ENCODE measurements around the gene TRAF1. TPM values are rescaled to one million over a fixed set of nuclear protein-coding genes. Genes with fewer than 3 reads are reported as not detected.

TRAF1 gene
- total and polyA plus RNA-seq, 10 of the 15 experiments (the other 5 are each of a cell fraction or from before 2014, with no cell fraction given) = 13.8 to 163 (median 128) TPM

- TF ChIP-seq ELK1 (IDR thresholded peaks at IDR 0.05; ENCODE audit: low read depth, low read length) (no peak), ZNF384 (IDR thresholded peaks at IDR 0.05; ENCODE audit: borderline replicate concordance, low read depth, low read length) (no peak), TCF12 (IDR thresholded peaks at IDR 0.05; ENCODE audit: low read depth, low read length) (no peak), SMARCA5 (IDR thresholded peaks at IDR 0.05) (peak; percentile 87), CBX5 (IDR thresholded peaks at IDR 0.05; ENCODE audit: low read depth) (no peak), SREBF1 (IDR thresholded peaks at IDR 0.05; ENCODE audit: low read length) (no peak), CTCF (IDR thresholded peaks at IDR 0.05 in 2 of 3, conservative IDR thresholded peaks at IDR 0.05 in 1 of 3; ENCODE audit: control insufficient read depth in 2 of 3, extremely low read depth in 1 of 3, insufficient read depth in 1 of 3, low read depth in 3 of 3, low read length in 3 of 3) (peak; percentile 50 to 65 (median 64)), ZSCAN29 (IDR thresholded peaks at IDR 0.05) (no peak), PKNOX1 (IDR thresholded peaks at IDR 0.05) (peak; percentile 25), RUNX3 (IDR thresholded peaks at IDR 0.05; ENCODE audit: low read length) (no peak), USF1 (IDR thresholded peaks at IDR 0.05; ENCODE audit: borderline replicate concordance, extremely low read length, insufficient read depth, low read depth, low read length) (no peak), HDGF (IDR thresholded peaks at IDR 0.05) (peak; percentile 74), BCL3 (IDR thresholded peaks at IDR 0.05; ENCODE audit: borderline replicate concordance, insufficient read depth, low read depth, low read length, poor library complexity, severe bottlenecking) (no peak), CBFB (IDR thresholded peaks at IDR 0.05; ENCODE audit: low read depth) (no peak), HDAC2 (IDR thresholded peaks at IDR 0.05) (no peak), POU2F2 (IDR thresholded peaks at IDR 0.05; ENCODE audit: borderline replicate concordance, low read depth, low read length) (peak; percentile 40; the same call in 1 of the 3 replicates), SREBF2 (IDR thresholded peaks at IDR 0.05; ENCODE audit: low read length) (no peak), ZNF592 (IDR thresholded peaks at IDR 0.05) (peak; percentile 71; the same call in 1 of the 2 replicates), ZBED1 (IDR thresholded peaks at IDR 0.05; ENCODE audit: borderline replicate concordance) (no peak), BACH1 (IDR thresholded peaks at IDR 0.05; ENCODE audit: borderline replicate concordance) (peak; percentile 80)
These were observed 57.8 kb downstream of the TRAF1 start (continued) for GRCh38 chr9:120868676-120869359.
